Fibroblast of lung (primary cell): ENCODE results near the gene ISOC2. TPM values are rescaled to one million over a fixed set of nuclear protein-coding genes. Genes with fewer than 3 reads are reported as not detected.

Source experiments
- DNase-seq, 2 donors: peaks; one replicate each; pipeline versions ENCODE4 v3.0.0 to v3.0.0-alpha.2; 2010; ENCODE audit warnings: low read depth in 2 of 2
- H2AFZ ChIP-seq: 2 replicates; pipeline ENCODE4 v1.5.1; 2012; ENCODE audit warnings: low read length, control low read depth, inconsistent platforms
- H3K27ac ChIP-seq: 2 replicates; pipeline ENCODE4 v1.5.1; 2011; ENCODE audit warnings: low read length, control low read depth; ENCODE audit not compliant: insufficient read depth
- H3K27me3 ChIP-seq: 2 replicates; pipeline ENCODE4 v1.5.1; 2011; ENCODE audit warnings: mild to moderate bottlenecking, low read length; ENCODE audit not compliant: control insufficient read depth, insufficient read depth
- H3K36me3 ChIP-seq: 2 replicates; pipeline ENCODE4 v1.5.1; 2011; ENCODE audit warnings: low read length; ENCODE audit not compliant: control insufficient read depth, insufficient read depth
- H3K4me1 ChIP-seq: 2 replicates; pipeline ENCODE4 v1.5.1; 2011; ENCODE audit warnings: low read length; ENCODE audit not compliant: control insufficient read depth, insufficient read depth; ENCODE audit errors: extremely low read depth
- H3K4me2 ChIP-seq: 2 replicates; pipeline ENCODE4 v1.5.1; 2011; ENCODE audit warnings: low read length, control low read depth; ENCODE audit not compliant: insufficient read depth; ENCODE audit errors: extremely low read depth
- H3K4me3 ChIP-seq, 4 experiments: fragments of 200-600 bp in 1 of 4; sonication (generic) in 1 of 4; replicated peaks in 1 of 4; 2 replicates each; pipeline ENCODE4 v1.5.1; 2011 to 2016; ENCODE audit warnings: low read length in 4 of 4, low read depth in 3 of 4, mild to moderate bottlenecking in 3 of 4, control low read depth in 2 of 4, inconsistent platforms in 1 of 4, mixed read lengths in 1 of 4; ENCODE audit not compliant: insufficient read depth in 1 of 4; ENCODE audit errors: control extremely low read depth in 1 of 4
- H3K79me2 ChIP-seq: 2 replicates; pipeline ENCODE4 v1.5.1; 2012; ENCODE audit warnings: mild to moderate bottlenecking, low read length, inconsistent platforms; ENCODE audit not compliant: control insufficient read depth, insufficient read depth
- H3K9ac ChIP-seq: 2 replicates; pipeline ENCODE4 v1.5.1; 2011; ENCODE audit warnings: mild to moderate bottlenecking, low read length, control low read depth; ENCODE audit not compliant: insufficient read depth
- H3K9me3 ChIP-seq: 2 replicates; pipeline ENCODE4 v1.5.1; 2012; ENCODE audit warnings: low read depth, low read length; ENCODE audit not compliant: control insufficient read depth, insufficient read depth
- H4K20me1 ChIP-seq: 2 replicates; pipeline ENCODE4 v1.5.1; 2011; ENCODE audit warnings: low read length; ENCODE audit not compliant: control insufficient read depth, insufficient read depth; ENCODE audit errors: extremely low read depth
- EZH2 ChIP-seq: IDR thresholded peaks from 2 replicates; pipeline ENCODE4 v1.5.1; 2012; ENCODE audit warnings: low read length, control low read depth, mild to moderate bottlenecking; ENCODE audit errors: missing control alignments
- polyA plus RNA-seq, 2 donors: library from polyadenylated mRNA; depleted of rRNA in 1 of 2; stranded (reverse) in 1 of 2; unstranded in 1 of 2; fragments of >200 nt; gene quantifications; 2 replicates each; pipeline ENCODE4 v1.2.1, GENCODE V29; 2011 to 2012; ENCODE audit warnings: missing spikeins in 1 of 2
- total RNA-seq: library from RNA; depleted of rRNA; stranded (reverse); fragments of >200 nt; gene quantifications from 2 replicates; pipeline ENCODE4 v1.2.1, GENCODE V29; 2014
- TF ChIP-seq, protein P1 (sequence below), 2 donors: IDR thresholded peaks in 1 of 2; conservative IDR thresholded peaks in 1 of 2; 1 replicate in 1 of 2; 2 replicates in 1 of 2; pipeline ENCODE4 v1.5.1; 2011 to 2012; ENCODE audit warnings: low read length in 2 of 2, control low read depth in 1 of 2, inconsistent platforms in 1 of 2, low read depth in 1 of 2, mild to moderate bottlenecking in 1 of 2

Gene ISOC2
- total and polyA plus RNA-seq, 2 donors (not counting 1 experiment from before 2014, with no cell fraction given): 24.8 to 35.5 TPM

GRCh38 chr19:55479451-55480230 lies 18.2 kb upstream of the ISOC2 start:
- no peak overlapping the region for H3K4me3 ChIP-seq
- H3K9ac ChIP-seq: no peak overlapping the region
- H3K36me3 ChIP-seq: peaks cover 13% of the 10 kb centered on the region
- peaks cover 20% of the 10 kb centered on the region for H3K79me2 ChIP-seq
- peaks cover 6% of the 10 kb centered on the region for H3K4me1 ChIP-seq
- H2AFZ ChIP-seq: no peak overlapping the region
- no peak overlapping the region for H3K4me2 ChIP-seq
- no peak overlapping the region for H3K27ac ChIP-seq
- TF ChIP-seq EZH2: no peak
- TF ChIP-seq, protein P1, sequence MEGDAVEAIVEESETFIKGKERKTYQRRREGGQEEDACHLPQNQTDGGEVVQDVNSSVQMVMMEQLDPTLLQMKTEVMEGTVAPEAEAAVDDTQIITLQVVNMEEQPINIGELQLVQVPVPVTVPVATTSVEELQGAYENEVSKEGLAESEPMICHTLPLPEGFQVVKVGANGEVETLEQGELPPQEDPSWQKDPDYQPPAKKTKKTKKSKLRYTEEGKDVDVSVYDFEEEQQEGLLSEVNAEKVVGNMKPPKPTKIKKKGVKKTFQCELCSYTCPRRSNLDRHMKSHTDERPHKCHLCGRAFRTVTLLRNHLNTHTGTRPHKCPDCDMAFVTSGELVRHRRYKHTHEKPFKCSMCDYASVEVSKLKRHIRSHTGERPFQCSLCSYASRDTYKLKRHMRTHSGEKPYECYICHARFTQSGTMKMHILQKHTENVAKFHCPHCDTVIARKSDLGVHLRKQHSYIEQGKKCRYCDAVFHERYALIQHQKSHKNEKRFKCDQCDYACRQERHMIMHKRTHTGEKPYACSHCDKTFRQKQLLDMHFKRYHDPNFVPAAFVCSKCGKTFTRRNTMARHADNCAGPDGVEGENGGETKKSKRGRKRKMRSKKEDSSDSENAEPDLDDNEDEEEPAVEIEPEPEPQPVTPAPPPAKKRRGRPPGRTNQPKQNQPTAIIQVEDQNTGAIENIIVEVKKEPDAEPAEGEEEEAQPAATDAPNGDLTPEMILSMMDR (conservative IDR thresholded peaks at IDR 0.05 in 1 of 2, IDR thresholded peaks at IDR 0.05 in 1 of 2; ENCODE audit: low read depth in 1 of 2, low read length in 2 of 2): no peak
- no peaks in the 10 kb centered on the region for H4K20me1 ChIP-seq
- H3K9me3 ChIP-seq: no peaks in the 10 kb centered on the region
- DNase-seq: no peak
- H3K27me3 ChIP-seq: no peaks in the 10 kb centered on the region

GRCh38 chr19:55479045-55479444 lies 17.6 kb upstream of the ISOC2 start:
- H3K27ac ChIP-seq: no peak overlapping the region
- H3K27me3 ChIP-seq: no peaks in the 10 kb centered on the region
- H3K79me2 ChIP-seq: peaks cover 18% of the 10 kb centered on the region
- no peak overlapping the region for H3K4me3 ChIP-seq
- H3K4me2 ChIP-seq: no peak overlapping the region
- no peak overlapping the region for H2AFZ ChIP-seq
- no peaks in the 10 kb centered on the region for H3K4me1 ChIP-seq
- peaks cover 13% of the 10 kb centered on the region for H3K36me3 ChIP-seq
- TF ChIP-seq EZH2: no peak
- TF ChIP-seq, protein P1 (conservative IDR thresholded peaks at IDR 0.05 in 1 of 2, IDR thresholded peaks at IDR 0.05 in 1 of 2; ENCODE audit: low read depth in 1 of 2, low read length in 2 of 2): no peak
- H3K9ac ChIP-seq: no peak overlapping the region
- no peaks in the 10 kb centered on the region for H3K9me3 ChIP-seq
- H4K20me1 ChIP-seq: no peaks in the 10 kb centered on the region
- no peak for DNase-seq

DNA sequence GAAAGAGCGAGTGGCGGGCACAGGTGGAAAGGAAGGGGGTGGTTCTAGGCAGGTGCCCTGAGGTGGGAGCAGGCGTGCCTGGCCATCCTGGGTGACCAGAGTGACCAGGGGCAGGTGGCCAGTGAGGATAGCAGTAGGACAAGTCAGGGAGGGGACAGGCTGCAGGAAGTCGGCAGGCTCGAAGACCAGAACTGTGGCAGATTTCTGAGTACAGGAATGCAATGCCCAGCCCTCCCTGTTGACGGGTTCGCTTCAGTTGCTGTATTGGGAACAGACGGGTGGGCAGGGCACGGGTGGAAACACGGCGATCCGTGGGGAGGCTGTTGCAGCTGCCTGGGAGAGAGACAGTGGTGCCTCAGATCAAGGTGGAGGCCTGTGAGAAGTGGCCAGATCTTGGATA lies 16.9 kb upstream of the ISOC2 start:
- no peaks in the 10 kb centered on the region for H4K20me1 ChIP-seq
- H3K9me3 ChIP-seq: no peaks in the 10 kb centered on the region
- no peak overlapping the region for H3K4me2 ChIP-seq
- H3K27ac ChIP-seq: no peak overlapping the region
- TF ChIP-seq, protein P1 (conservative IDR thresholded peaks at IDR 0.05 in 1 of 2, IDR thresholded peaks at IDR 0.05 in 1 of 2; ENCODE audit: low read depth in 1 of 2, low read length in 2 of 2): no peak
- no peak for TF ChIP-seq EZH2
- peaks cover 18% of the 10 kb centered on the region for H3K79me2 ChIP-seq
- H3K4me1 ChIP-seq: no peaks in the 10 kb centered on the region
- no peak for DNase-seq
- no peak overlapping the region for H3K4me3 ChIP-seq
- peaks cover 10% of the 10 kb centered on the region for H3K36me3 ChIP-seq
- H3K9ac ChIP-seq: no peak overlapping the region
- no peak overlapping the region for H2AFZ ChIP-seq
- no peaks in the 10 kb centered on the region for H3K27me3 ChIP-seq
